ES-I3 (cell line): ENCODE measurements around the gene ANKRD1.

Experiments used
- H3K36me3 ChIP-seq: 2 replicates; pipeline ENCODE4 v1.6.1; 2013; ENCODE audit warnings: mild to moderate bottlenecking, low read length, control low read depth, moderate library complexity; ENCODE audit not compliant: insufficient read depth
- H3K4me1 ChIP-seq: 2 replicates; pipeline ENCODE4 v1.6.1; 2013; ENCODE audit warnings: mild to moderate bottlenecking, control low read depth, low read length; ENCODE audit not compliant: insufficient read depth
- H3K9ac ChIP-seq: 2 replicates; pipeline ENCODE4 v1.6.1; 2013; ENCODE audit warnings: low read depth, mild to moderate bottlenecking, low read length, moderate library complexity
- H3K9me3 ChIP-seq: 2 replicates; pipeline ENCODE4 v1.6.1; 2013; ENCODE audit warnings: mild to moderate bottlenecking, low read length, moderate library complexity; ENCODE audit not compliant: control insufficient read depth, insufficient read depth

The ANKRD1 gene

GRCh38 chr10:90924552-90924951, 3.7 kb upstream of the ANKRD1 start:
- Histone ChIP-seq H3K9ac (no peak overlapping the region), H3K4me1 (peaks cover 27% of the 10 kb centered on the region), H3K36me3 (no peaks in the 10 kb centered on the region), H3K9me3 (no peaks in the 10 kb centered on the region)

- Histone ChIP-seq H3K4me1 (peaks cover 22% of the 10 kb centered on the region), H3K9me3 (no peaks in the 10 kb centered on the region), H3K36me3 (no peaks in the 10 kb centered on the region), H3K9ac (no peak overlapping the region)
These were observed 2.3 kb upstream of the ANKRD1 start for GRCh38 chr10:90923111-90923731.

- H3K9me3 ChIP-seq: no peaks in the 10 kb centered on the region
- H3K4me1 ChIP-seq: peaks cover 22% of the 10 kb centered on the region
- no peak overlapping the region for H3K9ac ChIP-seq
- no peaks in the 10 kb centered on the region for H3K36me3 ChIP-seq
These were observed 1.0 kb upstream of the ANKRD1 start for GRCh38 chr10:90921906-90922305.

GRCh38 chr10:90919683-90920574, 958 bp downstream of the ANKRD1 start:
- Histone ChIP-seq H3K36me3 (no peaks in the 10 kb centered on the region), H3K9me3 (no peaks in the 10 kb centered on the region), H3K9ac (peak overlapping the region; percentile 3; the same call in 1 of the 2 replicates), H3K4me1 (peaks cover 22% of the 10 kb centered on the region)

GRCh38 chr10:90917968-90918318, 2.9 kb downstream of the ANKRD1 start:
- H3K4me1 ChIP-seq: peaks cover 22% of the 10 kb centered on the region
- no peaks in the 10 kb centered on the region for H3K9me3 ChIP-seq
- H3K36me3 ChIP-seq: no peaks in the 10 kb centered on the region
- H3K9ac ChIP-seq: no peak overlapping the region

GRCh38 chr10:90917238-90917967, 3.5 kb downstream of the ANKRD1 start:
- Histone ChIP-seq H3K9ac (no peak overlapping the region), H3K9me3 (no peaks in the 10 kb centered on the region), H3K36me3 (no peaks in the 10 kb centered on the region), H3K4me1 (peaks cover 28% of the 10 kb centered on the region)

- Histone ChIP-seq H3K36me3 (no peaks in the 10 kb centered on the region), H3K4me1 (peaks cover 25% of the 10 kb centered on the region), H3K9me3 (no peaks in the 10 kb centered on the region), H3K9ac (no peak overlapping the region)
These were observed 4.3 kb downstream of the ANKRD1 start for GRCh38 chr10:90916392-90917237.

GRCh38 chr10:90915766-90916075, 5.2 kb downstream of the ANKRD1 start:
- Histone ChIP-seq H3K9ac (no peak overlapping the region), H3K4me1 (peaks cover 21% of the 10 kb centered on the region), H3K9me3 (no peaks in the 10 kb centered on the region), H3K36me3 (no peaks in the 10 kb centered on the region)

GRCh38 chr10:90914992-90915765, 5.7 kb downstream of the ANKRD1 start:
- peaks cover 18% of the 10 kb centered on the region for H3K4me1 ChIP-seq
- no peaks in the 10 kb centered on the region for H3K36me3 ChIP-seq
- no peak overlapping the region for H3K9ac ChIP-seq
- H3K9me3 ChIP-seq: no peaks in the 10 kb centered on the region

- Histone ChIP-seq H3K9ac (no peak overlapping the region), H3K36me3 (no peaks in the 10 kb centered on the region), H3K9me3 (no peaks in the 10 kb centered on the region), H3K4me1 (peaks cover 10% of the 10 kb centered on the region; the same call in 1 of the 2 replicates)
These were observed 7.0 kb downstream of the ANKRD1 start for GRCh38 chr10:90913774-90914420.

- Histone ChIP-seq H3K4me1 (peaks cover 10% of the 10 kb centered on the region; the same call in 1 of the 2 replicates), H3K36me3 (no peaks in the 10 kb centered on the region), H3K9me3 (no peaks in the 10 kb centered on the region), H3K9ac (no peak overlapping the region)
These were observed 7.9 kb downstream of the ANKRD1 start for GRCh38 chr10:90912854-90913479.

- no peak overlapping the region for H3K9ac ChIP-seq
- no peaks in the 10 kb centered on the region for H3K36me3 ChIP-seq
- H3K4me1 ChIP-seq: peaks cover 10% of the 10 kb centered on the region; the same call in 1 of the 2 replicates
- no peaks in the 10 kb centered on the region for H3K9me3 ChIP-seq
These were observed 8.7 kb downstream of the ANKRD1 start for GRCh38 chr10:90912174-90912573.
